WTC11 (cell line): Measurements from ENCODE around the gene C3. TPM values are rescaled to one million over a fixed set of nuclear protein-coding genes. Genes with fewer than 3 reads are reported as not detected.

ENCODE experiments used
- ATAC-seq: fragments of 200-7000 bp; cut with Tn5 transposase; 2 replicates; pipeline ENCODE4 v1.10.0; 2021; ENCODE audit warnings: mild to moderate bottlenecking, moderate library complexity
- Bru-seq: library from RNA; stranded (reverse); fragments of 400-500 nt; gene quantifications from one replicate; lab custom pipeline; 2021; lab: Mats Ljungman, UMichigan
- CTCF ChIA-PET: fragments of 300-600 bp; sonication (Branson Sonifier 250); formaldehyde crosslinking; loops from one replicate; lab custom pipeline; 2021; ENCODE audit warnings: antibody characterized with exemption; lab: Charles Lee
- POLR2A ChIA-PET: fragments of 350-600 bp; sonication (Branson Sonifier 250); formaldehyde crosslinking; loops from one replicate; lab custom pipeline; 2021; ENCODE audit warnings: antibody characterized with exemption; lab: Charles Lee
- DNase-seq: peaks from one replicate; pipeline ENCODE4 v3.0.0; 2021; ENCODE audit warnings: low spot score
- H3K27ac Mint-ChIP-seq: 2 replicates; pipeline ENCODE4 v1.8.0; 2021; ENCODE audit warnings: mixed read lengths
- H3K27me3 Mint-ChIP-seq: 2 replicates; pipeline ENCODE4 v1.8.0; 2021; ENCODE audit warnings: low read depth, mild to moderate bottlenecking, moderate library complexity, mixed read lengths
- H3K36me3 Mint-ChIP-seq: 2 replicates; pipeline ENCODE4 v1.8.0; 2021; ENCODE audit warnings: mixed read lengths
- H3K4me1 Mint-ChIP-seq: 2 replicates; pipeline ENCODE4 v1.8.0; 2022; ENCODE audit warnings: mixed read lengths
- H3K4me3 Mint-ChIP-seq: 2 replicates; pipeline ENCODE4 v1.8.0; 2021; ENCODE audit warnings: mild to moderate bottlenecking, moderate library complexity, mixed read lengths
- H3K9me3 Mint-ChIP-seq: 2 replicates; pipeline ENCODE4 v1.8.0; 2021; ENCODE audit warnings: mixed read lengths
- AFF4 ChIP-seq: sonication (generic); formaldehyde crosslinking; IDR thresholded peaks from 2 replicates; pipeline ENCODE4 v1.8.1; 2023; ENCODE audit warnings: mild to moderate bottlenecking, missing genetic modification reagents, borderline replicate concordance
- CTCF ChIP-seq: fragments of 200-600 bp; IDR thresholded peaks from 2 replicates; pipeline ENCODE4 v1.8.0; 2022; ENCODE audit warnings: antibody characterized with exemption
- ETV6 ChIP-seq: sonication (generic); formaldehyde crosslinking; IDR thresholded peaks from 2 replicates; pipeline ENCODE4 v1.8.1; 2022; ENCODE audit warnings: mild to moderate bottlenecking, missing genetic modification reagents
- GABPB1 ChIP-seq: sonication (generic); formaldehyde crosslinking; IDR thresholded peaks from 2 replicates; pipeline ENCODE4 v1.8.1; 2023; ENCODE audit warnings: mild to moderate bottlenecking, missing genetic modification reagents
- IRF2 ChIP-seq: sonication (generic); formaldehyde crosslinking; IDR thresholded peaks from 2 replicates; pipeline ENCODE4 v1.8.0; 2022; ENCODE audit warnings: low read depth, missing genetic modification reagents, borderline replicate concordance
- ZNF121 ChIP-seq: sonication (generic); formaldehyde crosslinking; IDR thresholded peaks from 2 replicates; pipeline ENCODE4 v1.8.0; 2023; ENCODE audit warnings: missing genetic modification reagents
- long read RNA-seq, 3 experiments: library from RNA in 1 of 3; library from capped mRNA in 1 of 3; library from polyadenylated mRNA in 1 of 3; unstranded in 2 of 3; stranded (forward) in 1 of 3; transcript quantifications; one replicate each; pipeline ENCODE4 v2.0.0, GENCODE V29; 2021
- total RNA-seq: library from RNA; stranded (reverse); gene quantifications from 3 replicates; pipeline ENCODE4 v1.2.3, GENCODE V29; 2021

Gene C3
- total RNA-seq = 7.0 to 9.3 TPM (median 8.9 TPM) in 3 replicates
- percentile 16 among the genes with signal in this experiment for Bru-seq, nascent RNA
- long read RNA-seq, experiment 1, partial matches to known transcripts = 6 of 8 reads
- long read RNA-seq, experiment 1, other reads (novel, unspliced or antisense) = 1 of 8 reads
- long read RNA-seq, experiment 2, partial matches to known transcripts = 1 of 3 reads
- long read RNA-seq, experiment 2, other reads (novel, unspliced or antisense) = 2 of 3 reads
- long read RNA-seq, experiment 3 = 0 reads

GRCh38 chr19:6720369-6721137 is at the start of gene C3:
Gene C3 (minus strand): TSS chr19:6720650. CDS start chr19:6720589, 61 bp downstream.
- H3K36me3 Mint-ChIP-seq = no peaks in the 10 kb centered on the region
- CTCF ChIA-PET = interaction anchor here (1.1 kb wide), 2 partner anchors 9 to 13 kb away, joined by 3 to 4 read pairs; no protein-coding TSS in a partner anchor
- ATAC-seq (no peak), DNase-seq (no peak)
- POLR2A ChIA-PET = no interaction called here
- peaks cover 4% of the 10 kb centered on the region; the same call in 1 of the 2 replicates for H3K27me3 Mint-ChIP-seq
- no peak within 1 kb of the TSS for H3K4me3 Mint-ChIP-seq
- H3K9me3 Mint-ChIP-seq = peaks cover 8% of the 10 kb centered on the region
- peak within 1 kb of the TSS; percentile 24; the same call in 1 of the 2 replicates for H3K27ac Mint-ChIP-seq
- peaks cover 16% of the 10 kb centered on the region for H3K4me1 Mint-ChIP-seq
- TF ChIP-seq GABPB1 (CRISPR knock-in tag) (peak; percentile 72; the same call in 1 of the 2 replicates), IRF2 (CRISPR knock-in tag) (no peak)

DNA sequence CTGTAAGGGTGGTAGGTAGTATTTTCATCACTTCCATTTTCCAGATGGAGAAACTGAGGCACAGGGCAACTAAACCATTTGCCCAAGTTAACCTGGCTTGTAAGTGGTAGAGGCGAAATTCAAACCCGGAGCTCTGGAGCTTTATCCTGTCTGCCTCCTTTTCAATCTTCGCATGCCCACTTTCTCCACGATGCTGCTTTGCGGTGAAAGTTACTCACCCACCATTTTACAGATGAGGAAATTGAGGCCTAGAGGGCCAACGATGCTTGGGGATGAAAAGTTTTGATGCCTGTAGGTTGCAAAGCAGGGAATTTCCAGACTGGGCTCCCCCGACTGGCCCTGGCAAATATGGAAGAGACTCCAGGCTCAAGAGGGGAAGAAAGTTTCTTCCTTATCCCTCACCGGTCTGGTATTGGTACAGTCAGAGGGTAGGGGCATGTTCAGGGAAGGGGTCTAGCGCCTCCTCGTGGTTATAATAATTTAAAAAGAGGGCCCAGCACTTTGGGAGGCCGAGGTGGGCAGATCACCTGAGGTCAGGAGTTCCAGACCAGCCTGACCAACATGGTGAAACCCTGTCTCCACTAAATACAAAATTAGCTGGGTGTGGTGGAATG is 48.7 kb upstream of the C3 start:
- no peaks in the 10 kb centered on the region for H3K36me3 Mint-ChIP-seq
- DNase-seq = peak; percentile 45
- H3K4me3 Mint-ChIP-seq = peak overlapping the region; percentile 8; the same call in 1 of the 2 replicates
- H3K9me3 Mint-ChIP-seq = no peaks in the 10 kb centered on the region
- no peaks in the 10 kb centered on the region; the same call in 1 of the 2 replicates for H3K27me3 Mint-ChIP-seq
- CTCF ChIA-PET = interaction anchor here (0.6 to 4.0 kb wide), 10 partner anchors 12 to 330 kb away, joined by 3 to 36 read pairs (median 8); partner anchors contain the start of gene GPR108
- TF ChIP-seq CTCF = peak; percentile 52; the same call in 1 of the 2 replicates
- TF ChIP-seq AFF4 (CRISPR knock-in tag) = no peak
- H3K27ac Mint-ChIP-seq = no peak overlapping the region; the same call in 1 of the 2 replicates
- POLR2A ChIA-PET = interaction anchor here (4.5 kb wide), 1 partner anchor 16 kb away, joined by 40 read pairs; no protein-coding TSS in a partner anchor
- ATAC-seq = no peak
- peaks cover 23% of the 10 kb centered on the region for H3K4me1 Mint-ChIP-seq

DNA sequence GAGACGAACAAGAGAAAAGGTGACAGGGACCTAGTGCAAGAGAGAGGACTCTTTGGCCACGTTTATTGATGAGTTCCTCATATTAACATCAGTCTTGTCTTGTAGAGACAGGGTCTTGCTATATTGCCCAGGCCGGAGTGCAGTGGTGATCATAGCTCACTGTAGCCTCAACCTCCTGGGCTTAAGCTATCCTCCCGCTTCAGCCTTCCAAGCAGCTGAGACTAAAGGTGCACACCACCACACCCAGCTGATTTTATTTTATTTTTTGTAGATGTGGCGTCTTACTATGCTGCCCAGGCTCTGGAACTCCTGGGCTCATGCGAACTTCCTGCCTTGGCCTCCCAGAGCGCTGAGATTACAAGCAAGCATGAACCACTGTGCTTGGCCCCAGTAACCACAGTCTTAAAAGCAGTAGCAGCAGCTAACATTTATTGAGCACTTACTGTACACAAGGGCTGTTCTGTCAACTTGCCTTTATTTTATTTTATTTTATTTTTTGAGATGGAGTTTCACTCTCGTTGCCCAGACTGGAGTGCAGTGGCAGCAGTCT is 47.9 kb upstream of the C3 start:
- Mint-ChIP-seq H3K4me3 (peak overlapping the region; percentile 89), H3K4me1 (peaks cover 21% of the 10 kb centered on the region), H3K36me3 (no peaks in the 10 kb centered on the region), H3K27me3 (no peaks in the 10 kb centered on the region; the same call in 1 of the 2 replicates), H3K27ac (peak overlapping the region; percentile 93; the same call in 1 of the 2 replicates), H3K9me3 (no peaks in the 10 kb centered on the region)
- DNase-seq (no peak), ATAC-seq (no peak)
- no peak for TF ChIP-seq CTCF
- peak; percentile 94 for TF ChIP-seq ZNF121 (CRISPR knock-in tag)
- no peak for TF ChIP-seq ETV6 (CRISPR knock-in tag)
- ChIA-PET POLR2A (interaction anchor here (3.0 to 4.5 kb wide), 2 partner anchors 15 to 30 kb away, joined by 19 to 40 read pairs; partner anchors contain the start of gene GPR108), CTCF (interaction anchor here (0.8 to 4.0 kb wide), 9 partner anchors 12 to 331 kb away, joined by 3 to 36 read pairs (median 9); partner anchors contain the start of gene GPR108)
